OCI-LY3 (cell line): Measurements from ENCODE around the gene DHX38.

Experiments used
- H2AFZ ChIP-seq: fragments of 200-600, 300-600 bp; shearing (Covaris generic); 2 replicates; pipeline ENCODE4 v1.6.0; 2014; ENCODE audit warnings: antibody characterized with exemption, low read depth, low read length
- H3K27ac ChIP-seq: fragments of 200-600, 300-600 bp; sonication (generic); 2 replicates; pipeline ENCODE4 v1.5.1; 2014; ENCODE audit warnings: mild to moderate bottlenecking, low read length, moderate library complexity, mixed read lengths
- H3K27me3 ChIP-seq: fragments of 200-600, 300-600 bp; sonication (generic); 2 replicates; pipeline ENCODE4 v1.6.1; 2014; ENCODE audit warnings: low read depth, low read length, mixed read lengths
- H3K36me3 ChIP-seq: fragments of 200-600, 300-600 bp; sonication (generic); replicated peaks from 2 replicates; pipeline ENCODE3; 2014; ENCODE audit warnings: low read depth, low read length, mixed read lengths
- H3K4me1 ChIP-seq: fragments of 300-600, 200-600 bp; sonication (generic); 2 replicates; pipeline ENCODE4 v1.6.1; 2014; ENCODE audit warnings: low read length, mixed read lengths
- H3K4me2 ChIP-seq: fragments of 200-600, 300-600 bp; sonication (generic); 2 replicates; pipeline ENCODE4 v1.6.1; 2014; ENCODE audit warnings: low read length, mixed read lengths
- H3K4me3 ChIP-seq: fragments of 300-600, 200-600 bp; sonication (generic); 2 replicates; pipeline ENCODE4 v1.5.1; 2014; ENCODE audit warnings: antibody characterized with exemption, mild to moderate bottlenecking, low read length, moderate library complexity
- H3K79me2 ChIP-seq: fragments of 300-600, 200-600 bp; shearing (Covaris generic); 2 replicates; pipeline ENCODE4 v1.6.1; 2014; ENCODE audit warnings: mild to moderate bottlenecking, low read length, mixed read lengths
- H3K9ac ChIP-seq: fragments of 300-600, 200-600 bp; shearing (Covaris generic); 2 replicates; pipeline ENCODE4 v1.6.0; 2014; ENCODE audit warnings: mild to moderate bottlenecking, low read length, moderate library complexity
- H3K9me3 ChIP-seq: fragments of 200-600, 300-600 bp; shearing (Covaris generic); 2 replicates; pipeline ENCODE4 v1.6.1; 2014; ENCODE audit warnings: low read length, mixed read lengths; ENCODE audit not compliant: insufficient read depth
- H4K20me1 ChIP-seq: fragments of 200-600, 300-600 bp; sonication (generic); 2 replicates; pipeline ENCODE4 v1.6.1; 2016; ENCODE audit warnings: low read length, mixed read lengths; ENCODE audit not compliant: insufficient read depth
- CTCF ChIP-seq: fragments of 200-600, 300-600 bp; sonication (generic); IDR thresholded peaks from 2 replicates; pipeline ENCODE4 v1.5.1; 2014; ENCODE audit warnings: antibody characterized with exemption, low read length, low read depth
- EZH2phosphoT487 ChIP-seq: fragments of 200-600 bp; shearing (Covaris generic); IDR thresholded peaks from 2 replicates; pipeline ENCODE4 v1.6.1; 2018; ENCODE audit warnings: antibody characterized with exemption, mixed run types, low read depth

The DHX38 gene

GRCh38 chr16:72120026-72120425 is 26.4 kb downstream of the DHX38 start:
- no peaks in the 10 kb centered on the region for H3K4me1 ChIP-seq
- no peaks in the 10 kb centered on the region for H3K36me3 ChIP-seq
- TF ChIP-seq CTCF, result no peak
- TF ChIP-seq EZH2phosphoT487, result no peak
- no peak overlapping the region for H3K4me2 ChIP-seq
- no peak overlapping the region for H3K27ac ChIP-seq
- no peak overlapping the region for H2AFZ ChIP-seq
- H3K9me3 ChIP-seq, result no peaks in the 10 kb centered on the region
- no peak overlapping the region for H3K4me3 ChIP-seq
- H3K79me2 ChIP-seq, result no peaks in the 10 kb centered on the region
- no peaks in the 10 kb centered on the region for H4K20me1 ChIP-seq
- no peaks in the 10 kb centered on the region for H3K27me3 ChIP-seq
- H3K9ac ChIP-seq, result no peak overlapping the region

- H3K4me3 ChIP-seq, result no peak overlapping the region
- peaks cover 7% of the 10 kb centered on the region; the same call in 1 of the 2 replicates for H3K4me1 ChIP-seq
- H2AFZ ChIP-seq, result no peak overlapping the region
- no peak overlapping the region for H3K9ac ChIP-seq
- H3K4me2 ChIP-seq, result no peak overlapping the region
- H3K27ac ChIP-seq, result no peak overlapping the region
- H3K9me3 ChIP-seq, result no peaks in the 10 kb centered on the region
- H3K79me2 ChIP-seq, result no peaks in the 10 kb centered on the region
- no peaks in the 10 kb centered on the region for H3K36me3 ChIP-seq
- H4K20me1 ChIP-seq, result no peaks in the 10 kb centered on the region
- no peaks in the 10 kb centered on the region for H3K27me3 ChIP-seq
- TF ChIP-seq EZH2phosphoT487, result no peak
- TF ChIP-seq CTCF, result no peak
Observed at GRCh38 chr16:72122308-72122707, 28.7 kb downstream of the DHX38 start.

GRCh38 chr16:72122916-72123315 is 29.3 kb downstream of the DHX38 start:
- no peak overlapping the region for H2AFZ ChIP-seq
- no peak overlapping the region for H3K27ac ChIP-seq
- no peaks in the 10 kb centered on the region for H3K9me3 ChIP-seq
- H3K36me3 ChIP-seq, result no peaks in the 10 kb centered on the region
- H4K20me1 ChIP-seq, result no peaks in the 10 kb centered on the region
- no peak for TF ChIP-seq CTCF
- no peak for TF ChIP-seq EZH2phosphoT487
- no peak overlapping the region for H3K9ac ChIP-seq
- H3K4me1 ChIP-seq, result peaks cover 7% of the 10 kb centered on the region; the same call in 1 of the 2 replicates
- H3K4me2 ChIP-seq, result no peak overlapping the region
- H3K27me3 ChIP-seq, result no peaks in the 10 kb centered on the region
- no peaks in the 10 kb centered on the region for H3K79me2 ChIP-seq
- H3K4me3 ChIP-seq, result no peak overlapping the region

GRCh38 chr16:72123426-72123825 is 29.8 kb downstream of the DHX38 start:
- no peak overlapping the region for H2AFZ ChIP-seq
- no peak for TF ChIP-seq CTCF
- TF ChIP-seq EZH2phosphoT487, result no peak
- peaks cover 7% of the 10 kb centered on the region; the same call in 1 of the 2 replicates for H3K4me1 ChIP-seq

More at GRCh38 chr16:72123426-72123825, 29.8 kb downstream of the DHX38 start:
- H3K9me3 ChIP-seq, result no peaks in the 10 kb centered on the region
- H3K36me3 ChIP-seq, result no peaks in the 10 kb centered on the region
- H4K20me1 ChIP-seq, result no peaks in the 10 kb centered on the region
- H3K27ac ChIP-seq, result no peak overlapping the region
- no peak overlapping the region for H3K4me3 ChIP-seq
- H3K9ac ChIP-seq, result no peak overlapping the region
- H3K79me2 ChIP-seq, result no peaks in the 10 kb centered on the region
- H3K4me2 ChIP-seq, result no peak overlapping the region
- no peaks in the 10 kb centered on the region for H3K27me3 ChIP-seq
